ENCODE data around the gene SASH1. TPM values are rescaled to one million over a fixed set of nuclear protein-coding genes. Genes with fewer than 3 reads are reported as not detected.

Gene SASH1
- total and polyA plus RNA-seq, 9 of the 15 experiments (the other 6 are each of a cell fraction or from before 2014, with no cell fraction given) = 0.35 to 3.5 (median 1.6) TPM

DNA sequence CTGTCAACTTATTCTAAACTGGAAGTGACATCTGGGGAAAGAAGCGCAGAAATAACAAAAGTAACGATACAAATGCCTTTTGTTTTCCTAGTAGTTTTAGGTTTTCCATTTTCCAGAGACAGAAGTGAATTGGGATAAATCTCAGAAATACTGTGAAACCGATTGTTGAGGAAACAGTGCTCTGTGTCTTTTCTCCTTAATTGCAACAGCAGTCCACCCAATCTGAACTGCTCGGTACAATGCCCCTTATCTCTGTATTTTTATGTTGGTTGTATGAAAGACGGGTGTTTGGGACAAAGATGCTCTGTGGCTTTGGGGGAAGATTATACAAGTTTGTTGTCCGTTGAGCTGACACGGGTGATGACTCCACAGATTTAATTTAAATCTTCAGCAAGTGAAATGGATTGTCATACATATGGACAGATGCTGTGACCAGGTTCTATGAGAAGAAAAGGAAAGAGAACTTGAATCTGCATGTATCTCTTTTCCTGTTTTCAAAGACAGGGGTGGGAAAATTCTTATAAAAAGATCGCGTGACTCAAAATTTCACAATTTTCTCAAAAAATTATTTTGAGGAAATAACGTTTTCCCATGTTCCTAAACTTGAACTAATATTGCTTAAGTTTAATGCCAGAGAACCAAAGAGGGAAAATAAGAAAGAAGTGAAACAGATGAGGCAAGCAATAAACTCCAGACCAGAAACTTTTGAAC lies 41.2 kb downstream of the SASH1 start:
- WGBS (ENCODE audit: insufficient coverage, low coverage, missing lambda C conversion rate) = under 1% methylated on average over 10 of the region's 10 CpGs
- Histone ChIP-seq H2AFZ (ENCODE audit: low read depth, low read length) (no peak overlapping the region), H3K27me3 (ENCODE audit: control insufficient read depth in 2 of 2, insufficient read depth in 2 of 2, low read length in 2 of 2) (peaks cover 34 to 40% of the 10 kb centered on the region in 2 experiments), H3K9me1 (ENCODE audit: control insufficient read depth, insufficient read depth, low read length) (no peaks in the 10 kb centered on the region), H3K4me2 (ENCODE audit: insufficient read depth, low read length) (no peak overlapping the region), H3K36me3 (ENCODE audit: control insufficient read depth, insufficient read depth, low read length) (no peaks in the 10 kb centered on the region), H3K27ac (ENCODE audit: extremely low read depth, low read depth, low read length) (no peak overlapping the region), H3K9ac (ENCODE audit: insufficient read depth in 1 of 2, low read depth in 2 of 2, low read length in 2 of 2) (no peak overlapping the region), H3K4me3 (no peak overlapping the region), H3K79me2 (ENCODE audit: control insufficient read depth, insufficient read depth, low read length) (no peaks in the 10 kb centered on the region), H3K9me3 (replicated peaks; ENCODE audit: control insufficient read depth, insufficient read depth, low read depth, low read length) (no peaks in the 10 kb centered on the region), H3K4me1 (replicated peaks in 1 of 2; ENCODE audit: control insufficient read depth in 2 of 2, insufficient read depth in 2 of 2, low read length in 2 of 2) (no peaks in the 10 kb centered on the region), H4K20me1 (replicated peaks; ENCODE audit: control insufficient read depth, insufficient read depth, low read length) (peaks cover 8% of the 10 kb centered on the region; the same call in 1 of the 2 replicates)
- in situ Hi-C loops (cut with MboI) (no loop called here), intact Hi-C loops (cut with micrococcal nuclease) (no loop called here)
- ChIA-PET CTCF (ENCODE audit: low intra/inter-chr PET ratio) (no interaction called here), POLR2A (no interaction called here)
- BruUV-seq (replicated peaks) = no TSS peak
- DNase-seq (ENCODE audit: extremely low read depth in 1 of 4, low spot score in 3 of 4) (no peak), ATAC-seq (no peak), FAIRE-seq (no peak)
- TF ChIP-seq CBFB (CRISPR knock-in tag; IDR thresholded peaks at IDR 0.05) (no peak), MBD1 (CRISPR knock-in tag; IDR thresholded peaks at IDR 0.05) (no peak), MAFF (IDR thresholded peaks at IDR 0.05; ENCODE audit: low read length) (no peak), NBN (IDR thresholded peaks at IDR 0.05; ENCODE audit: low read depth) (no peak), ZC3H4 (CRISPR knock-in tag; IDR thresholded peaks at IDR 0.05; ENCODE audit: borderline replicate concordance) (no peak), CBX1 (IDR thresholded peaks at IDR 0.05; ENCODE audit: low read depth) (no peak), TRIM25 (IDR thresholded peaks at IDR 0.05; ENCODE audit: borderline replicate concordance) (no peak)
- TF ChIP-seq, protein P1, sequence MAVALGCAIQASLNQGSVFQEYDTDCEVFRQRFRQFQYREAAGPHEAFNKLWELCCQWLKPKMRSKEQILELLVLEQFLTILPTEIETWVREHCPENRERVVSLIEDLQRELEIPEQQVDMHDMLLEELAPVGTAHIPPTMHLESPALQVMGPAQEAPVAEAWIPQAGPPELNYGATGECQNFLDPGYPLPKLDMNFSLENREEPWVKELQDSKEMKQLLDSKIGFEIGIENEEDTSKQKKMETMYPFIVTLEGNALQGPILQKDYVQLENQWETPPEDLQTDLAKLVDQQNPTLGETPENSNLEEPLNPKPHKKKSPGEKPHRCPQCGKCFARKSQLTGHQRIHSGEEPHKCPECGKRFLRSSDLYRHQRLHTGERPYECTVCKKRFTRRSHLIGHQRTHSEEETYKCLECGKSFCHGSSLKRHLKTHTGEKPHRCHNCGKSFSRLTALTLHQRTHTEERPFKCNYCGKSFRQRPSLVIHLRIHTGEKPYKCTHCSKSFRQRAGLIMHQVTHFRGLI (CRISPR knock-in tag; IDR thresholded peaks at IDR 0.05) = no peak
